ENCODE results near the gene DNAH8.

DNAH8 gene

GRCh38 chr6:39037082-39037508, 322.0 kb downstream of the DNAH8 start:
- no peaks in the 10 kb centered on the region for H3F3A ChIP-seq (ENCODE audit: insufficient read depth)
- H3K9me2 ChIP-seq (replicated peaks; ENCODE audit: insufficient read depth, low read length): no peaks in the 10 kb centered on the region
- no peak overlapping the region for H3K4me2 ChIP-seq (ENCODE audit: low read depth, low read length, poor library complexity, severe bottlenecking)
- no peak overlapping the region for H3K4me3 ChIP-seq (ENCODE audit: insufficient read depth, low read length, poor library complexity, severe bottlenecking)
- H2AFZ ChIP-seq (ENCODE audit: low read depth, low read length, severe bottlenecking): no peak overlapping the region
- H3K9ac ChIP-seq (ENCODE audit: low read length): no peak overlapping the region
- no peak for TF ChIP-seq CTCF (IDR thresholded peaks at IDR 0.05; ENCODE audit: insufficient read depth, low read length, poor library complexity, severe bottlenecking)
- TF ChIP-seq EZH2phosphoT487 (conservative IDR thresholded peaks at IDR 0.05; ENCODE audit: low read length): no peak
- no peak overlapping the region for H3K27ac ChIP-seq (ENCODE audit: low read depth, low read length)
- no peaks in the 10 kb centered on the region for H3K9me3 ChIP-seq (ENCODE audit: insufficient read depth, low read length)
- no peaks in the 10 kb centered on the region; the same call in 1 of the 2 replicates for H3K27me3 ChIP-seq (ENCODE audit: low read length)
- no peaks in the 10 kb centered on the region for H3K36me3 ChIP-seq (ENCODE audit: low read length)
- no peaks in the 10 kb centered on the region for H4K20me1 ChIP-seq (ENCODE audit: low read depth, low read length)
- no peaks in the 10 kb centered on the region for H3K79me2 ChIP-seq (ENCODE audit: insufficient read depth, low read length)

- Histone ChIP-seq H3K79me2 (ENCODE audit: insufficient read depth, low read length) (no peaks in the 10 kb centered on the region), H3F3A (ENCODE audit: insufficient read depth) (no peaks in the 10 kb centered on the region), H3K4me3 (ENCODE audit: insufficient read depth, low read length, poor library complexity, severe bottlenecking) (no peak overlapping the region), H3K9me3 (ENCODE audit: insufficient read depth, low read length) (no peaks in the 10 kb centered on the region), H3K27me3 (ENCODE audit: low read length) (no peaks in the 10 kb centered on the region; the same call in 1 of the 2 replicates), H3K27ac (ENCODE audit: low read depth, low read length) (no peak overlapping the region), H3K4me2 (ENCODE audit: low read depth, low read length, poor library complexity, severe bottlenecking) (no peak overlapping the region), H3K36me3 (ENCODE audit: low read length) (no peaks in the 10 kb centered on the region), H3K9me2 (replicated peaks; ENCODE audit: insufficient read depth, low read length) (no peaks in the 10 kb centered on the region), H4K20me1 (ENCODE audit: low read depth, low read length) (no peaks in the 10 kb centered on the region), H3K9ac (ENCODE audit: low read length) (no peak overlapping the region), H2AFZ (ENCODE audit: low read depth, low read length, severe bottlenecking) (no peak overlapping the region)
- no peak for TF ChIP-seq EZH2phosphoT487 (conservative IDR thresholded peaks at IDR 0.05; ENCODE audit: low read length)
Measured at GRCh38 chr6:39037707-39038106, 322.6 kb downstream of the DNAH8 start.

DNA sequence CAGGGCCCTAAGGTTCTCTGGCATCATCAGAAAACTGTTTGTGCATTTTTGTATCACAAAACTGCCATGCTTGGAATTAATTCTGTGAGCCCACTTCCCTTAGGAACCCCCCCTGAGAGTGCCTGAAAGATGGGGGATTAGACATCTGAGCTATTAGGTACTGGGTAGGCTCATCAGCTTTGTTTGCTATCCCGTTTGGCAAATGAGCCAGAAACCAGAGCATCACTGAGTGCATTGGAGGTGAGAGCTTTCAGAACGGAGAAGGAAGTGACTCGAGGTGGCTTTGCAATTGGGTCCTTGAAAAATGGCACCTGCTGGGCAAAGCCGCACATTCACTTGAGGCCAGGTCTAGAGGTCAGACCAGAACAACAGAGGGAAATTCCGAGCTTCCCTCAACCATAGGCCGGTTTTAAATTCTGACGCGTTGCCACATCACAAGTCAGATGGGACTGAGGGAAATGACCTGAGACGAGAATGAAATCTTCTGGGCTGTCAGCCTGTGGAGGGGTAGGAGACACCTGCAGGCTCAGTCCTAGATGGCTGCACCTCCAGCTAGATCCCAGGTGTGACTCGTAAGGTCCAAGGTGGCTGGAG, 325.1 kb downstream of the DNAH8 start:
- Histone ChIP-seq H2AFZ (ENCODE audit: low read depth, low read length, severe bottlenecking) (no peak overlapping the region), H3K27ac (ENCODE audit: low read depth, low read length) (no peak overlapping the region), H3K9ac (ENCODE audit: low read length) (no peak overlapping the region), H4K20me1 (ENCODE audit: low read depth, low read length) (no peaks in the 10 kb centered on the region), H3K27me3 (ENCODE audit: low read length) (no peaks in the 10 kb centered on the region), H3K9me2 (replicated peaks; ENCODE audit: insufficient read depth, low read length) (no peaks in the 10 kb centered on the region), H3K79me2 (ENCODE audit: insufficient read depth, low read length) (no peaks in the 10 kb centered on the region), H3K36me3 (ENCODE audit: low read length) (no peaks in the 10 kb centered on the region), H3K4me2 (ENCODE audit: low read depth, low read length, poor library complexity, severe bottlenecking) (no peak overlapping the region), H3K9me3 (ENCODE audit: insufficient read depth, low read length) (no peaks in the 10 kb centered on the region), H3F3A (ENCODE audit: insufficient read depth) (no peaks in the 10 kb centered on the region), H3K4me3 (ENCODE audit: insufficient read depth, low read length, poor library complexity, severe bottlenecking) (no peak overlapping the region)
- TF ChIP-seq EZH2phosphoT487 (conservative IDR thresholded peaks at IDR 0.05; ENCODE audit: low read length) (no peak), CTCF (IDR thresholded peaks at IDR 0.05; ENCODE audit: insufficient read depth, low read length, poor library complexity, severe bottlenecking) (no peak)

GRCh38 chr6:39041072-39041471, 326.0 kb downstream of the DNAH8 start:
- Histone ChIP-seq H3K4me3 (ENCODE audit: insufficient read depth, low read length, poor library complexity, severe bottlenecking) (no peak overlapping the region), H3K9me2 (replicated peaks; ENCODE audit: insufficient read depth, low read length) (no peaks in the 10 kb centered on the region), H3F3A (ENCODE audit: insufficient read depth) (no peaks in the 10 kb centered on the region), H4K20me1 (ENCODE audit: low read depth, low read length) (no peaks in the 10 kb centered on the region), H3K4me2 (ENCODE audit: low read depth, low read length, poor library complexity, severe bottlenecking) (no peak overlapping the region), H3K9me3 (ENCODE audit: insufficient read depth, low read length) (no peaks in the 10 kb centered on the region), H2AFZ (ENCODE audit: low read depth, low read length, severe bottlenecking) (no peak overlapping the region), H3K36me3 (ENCODE audit: low read length) (no peaks in the 10 kb centered on the region), H3K79me2 (ENCODE audit: insufficient read depth, low read length) (no peaks in the 10 kb centered on the region), H3K27me3 (ENCODE audit: low read length) (no peaks in the 10 kb centered on the region), H3K27ac (ENCODE audit: low read depth, low read length) (no peak overlapping the region), H3K9ac (ENCODE audit: low read length) (no peak overlapping the region)
- TF ChIP-seq CTCF (IDR thresholded peaks at IDR 0.05; ENCODE audit: insufficient read depth, low read length, poor library complexity, severe bottlenecking): no peak
- no peak for TF ChIP-seq EZH2phosphoT487 (conservative IDR thresholded peaks at IDR 0.05; ENCODE audit: low read length)

All from SU-DHL-6 (cell line).